ENCODE data around the gene PRDM7.
"Not testable (repeated sequence)": the region's sequence is repeated elsewhere in the genome, so short reads cannot be mapped to it uniquely, and the experiment has no call there.

The PRDM7 gene

DNA sequence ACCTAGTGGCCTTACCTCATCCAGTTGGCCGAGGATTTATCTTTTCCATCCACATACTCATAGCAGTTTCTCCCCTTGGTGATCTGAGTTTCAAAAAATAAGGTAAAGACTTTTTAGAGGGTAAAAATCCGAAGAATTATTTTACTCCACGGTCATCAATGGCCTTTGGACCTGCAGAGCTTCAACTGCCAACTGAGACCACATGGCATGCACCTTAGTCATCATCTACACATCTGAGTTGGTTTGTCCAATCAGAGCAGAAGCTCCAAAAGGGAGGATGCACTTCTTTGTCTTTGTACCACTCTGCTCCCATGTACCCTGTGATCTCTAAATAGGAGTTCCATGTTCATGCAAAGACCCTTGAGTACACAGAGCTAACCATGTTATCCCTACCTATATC lies 15.7 kb downstream of the PRDM7 start:
- no peak for DNase-seq (ENCODE audit: low spot score)
- TF ChIP-seq, protein P1, sequence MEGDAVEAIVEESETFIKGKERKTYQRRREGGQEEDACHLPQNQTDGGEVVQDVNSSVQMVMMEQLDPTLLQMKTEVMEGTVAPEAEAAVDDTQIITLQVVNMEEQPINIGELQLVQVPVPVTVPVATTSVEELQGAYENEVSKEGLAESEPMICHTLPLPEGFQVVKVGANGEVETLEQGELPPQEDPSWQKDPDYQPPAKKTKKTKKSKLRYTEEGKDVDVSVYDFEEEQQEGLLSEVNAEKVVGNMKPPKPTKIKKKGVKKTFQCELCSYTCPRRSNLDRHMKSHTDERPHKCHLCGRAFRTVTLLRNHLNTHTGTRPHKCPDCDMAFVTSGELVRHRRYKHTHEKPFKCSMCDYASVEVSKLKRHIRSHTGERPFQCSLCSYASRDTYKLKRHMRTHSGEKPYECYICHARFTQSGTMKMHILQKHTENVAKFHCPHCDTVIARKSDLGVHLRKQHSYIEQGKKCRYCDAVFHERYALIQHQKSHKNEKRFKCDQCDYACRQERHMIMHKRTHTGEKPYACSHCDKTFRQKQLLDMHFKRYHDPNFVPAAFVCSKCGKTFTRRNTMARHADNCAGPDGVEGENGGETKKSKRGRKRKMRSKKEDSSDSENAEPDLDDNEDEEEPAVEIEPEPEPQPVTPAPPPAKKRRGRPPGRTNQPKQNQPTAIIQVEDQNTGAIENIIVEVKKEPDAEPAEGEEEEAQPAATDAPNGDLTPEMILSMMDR (IDR thresholded peaks at IDR 0.05; ENCODE audit: extremely low read depth, missing control alignments), result no peak

DNA sequence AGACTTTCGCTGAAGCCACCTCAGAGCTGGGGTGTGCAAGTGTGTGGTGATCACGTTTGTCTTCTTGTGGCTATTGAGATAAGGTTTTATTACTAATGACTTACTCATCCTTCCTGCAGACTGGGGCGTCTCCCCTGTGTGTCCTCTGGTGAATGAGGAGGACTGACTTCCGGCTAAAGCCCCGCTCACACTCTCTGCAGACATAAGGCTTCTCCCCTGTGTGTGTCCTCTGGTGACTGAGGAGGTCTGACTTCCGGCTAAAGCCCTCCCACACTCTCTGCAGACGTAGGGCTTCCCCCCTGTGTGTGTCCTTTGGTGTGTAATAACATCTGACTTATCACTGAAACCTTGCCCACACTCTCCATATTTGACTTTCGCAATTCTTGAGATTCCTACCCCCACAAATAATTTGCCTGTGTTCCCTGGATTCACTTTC lies 19.4 kb downstream of the PRDM7 start:
- peak; percentile 40 for DNase-seq (ENCODE audit: low spot score)
- TF ChIP-seq, protein P1 (IDR thresholded peaks at IDR 0.05; ENCODE audit: extremely low read depth, missing control alignments), result no peak

DNA sequence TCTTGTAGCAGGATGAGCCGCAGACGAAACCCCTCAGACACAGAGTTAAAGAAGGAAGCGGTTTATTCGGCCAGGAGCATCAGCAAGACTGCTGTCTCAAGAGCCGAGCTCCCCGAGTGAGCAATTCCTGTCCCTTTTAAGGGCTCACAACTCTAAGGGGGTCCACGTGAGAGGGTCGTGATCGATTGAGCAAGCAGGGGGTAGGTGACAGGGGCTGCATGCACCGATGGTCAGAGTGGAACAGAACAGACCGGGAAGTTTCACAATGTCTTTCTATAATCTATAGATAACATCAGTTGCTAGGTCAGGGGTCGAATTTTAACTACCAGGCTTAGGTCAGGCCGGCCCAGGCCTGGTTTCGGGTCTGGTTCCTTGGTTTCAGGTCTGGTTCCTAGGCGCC lies 20.6 kb downstream of the PRDM7 start:
- DNase-seq (ENCODE audit: low spot score), result not testable (repeated sequence)

DNA sequence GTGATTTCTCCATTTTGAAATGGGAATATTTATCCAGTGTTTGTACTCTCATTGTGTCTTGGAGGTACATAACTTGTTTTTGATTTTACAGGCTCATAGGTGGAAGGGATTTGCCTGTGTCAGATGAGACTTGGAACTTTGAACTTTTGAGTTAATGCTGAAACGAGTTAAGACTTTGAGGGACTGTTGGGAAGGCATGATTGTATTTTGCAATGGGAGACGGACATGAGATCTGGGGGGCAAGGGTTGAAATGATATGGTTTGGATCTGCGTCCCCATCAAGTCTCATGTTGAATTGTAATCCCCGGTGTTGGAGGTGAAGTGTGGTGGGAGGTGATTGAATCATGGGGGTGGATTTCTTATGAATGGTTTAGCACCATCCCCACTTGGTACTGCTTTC lies 21.8 kb downstream of the PRDM7 start:
- DNase-seq (ENCODE audit: low spot score), result no peak
- TF ChIP-seq, protein P1 (IDR thresholded peaks at IDR 0.05; ENCODE audit: extremely low read depth, missing control alignments), result no peak

DNA sequence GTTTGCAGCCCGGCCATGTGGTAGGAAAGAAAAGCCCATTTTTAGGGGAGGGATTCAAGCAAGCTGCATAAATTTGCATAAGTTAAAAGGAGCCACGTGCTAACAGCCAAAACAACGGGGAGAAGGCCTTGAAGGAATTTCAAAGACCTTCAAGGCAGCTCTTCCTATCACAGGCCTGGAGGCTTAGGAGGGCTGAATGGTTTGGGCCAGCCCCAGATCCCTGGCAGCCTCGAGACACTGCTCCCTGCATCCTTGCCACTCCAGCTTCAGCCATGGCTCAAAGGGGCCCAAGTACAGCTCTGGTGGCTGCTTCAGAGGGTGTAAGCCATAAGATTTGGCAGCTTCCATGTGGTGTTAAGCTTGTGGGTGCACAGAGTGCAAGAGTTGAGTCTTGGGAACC lies 22.6 kb downstream of the PRDM7 start:
- TF ChIP-seq, protein P1 (IDR thresholded peaks at IDR 0.05; ENCODE audit: extremely low read depth, missing control alignments), result no peak

GRCh38 chr16:90053902-90054500 lies 23.1 kb downstream of the PRDM7 start:
- DNase-seq (ENCODE audit: low spot score), result no peak
- TF ChIP-seq, protein P1 (IDR thresholded peaks at IDR 0.05; ENCODE audit: extremely low read depth, missing control alignments), result no peak

More for the DNA sequence above, 22.6 kb downstream of the PRDM7 start:
- DNase-seq (ENCODE audit: low spot score), result no peak

GRCh38 chr16:90050969-90051368 lies 26.2 kb downstream of the PRDM7 start:
- TF ChIP-seq, protein P1 (IDR thresholded peaks at IDR 0.05; ENCODE audit: extremely low read depth, missing control alignments), result no peak
- no peak for DNase-seq (ENCODE audit: low spot score)

- TF ChIP-seq, protein P1 (IDR thresholded peaks at IDR 0.05; ENCODE audit: extremely low read depth, missing control alignments), result no peak
- DNase-seq (ENCODE audit: low spot score), result no peak
Observed at GRCh38 chr16:90048737-90049330, 28.3 kb downstream of the PRDM7 start.
